ENCODE results near the gene EHD4.

EHD4 gene

DNA sequence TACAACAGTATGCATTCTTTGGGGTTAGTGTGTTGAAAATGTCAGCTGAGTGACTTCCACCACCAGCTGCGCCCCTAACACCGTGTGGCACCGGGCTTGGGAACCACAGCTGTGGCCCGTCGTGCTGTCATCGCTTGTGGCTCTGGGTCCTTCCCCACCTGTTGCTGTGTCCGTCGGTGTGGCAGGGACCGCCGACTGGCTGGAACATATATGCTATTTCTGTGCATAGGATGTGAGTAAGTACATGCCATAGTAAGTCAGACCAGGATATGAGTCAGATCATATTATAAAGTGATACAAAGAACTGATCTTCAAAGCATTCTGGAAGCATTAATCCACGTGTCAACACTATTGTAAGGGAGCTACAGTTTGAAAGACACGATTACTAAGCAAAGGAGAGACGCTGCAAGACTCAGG is 31.9 kb downstream of the EHD4 start:
- H3K27ac ChIP-seq (ENCODE audit: low read length): no peak overlapping the region
- H3K4me1 ChIP-seq (ENCODE audit: insufficient read depth, low read length): peaks cover 3% of the 10 kb centered on the region
- H2AFZ ChIP-seq (ENCODE audit: low read depth, low read length): no peak overlapping the region
- H3K27me3 ChIP-seq (ENCODE audit: insufficient read depth, low read length, poor library complexity): no peaks in the 10 kb centered on the region
- DNase-seq (no peak), ATAC-seq (ENCODE audit: insufficient read depth, low read depth) (no peak)
- no peaks in the 10 kb centered on the region for H3K79me2 ChIP-seq (ENCODE audit: insufficient read depth, low read length)
- no peak for TF ChIP-seq EZH2 (IDR thresholded peaks at IDR 0.05; ENCODE audit: borderline replicate concordance, low read depth, low read length, severe bottlenecking)
- TF ChIP-seq, protein P1, sequence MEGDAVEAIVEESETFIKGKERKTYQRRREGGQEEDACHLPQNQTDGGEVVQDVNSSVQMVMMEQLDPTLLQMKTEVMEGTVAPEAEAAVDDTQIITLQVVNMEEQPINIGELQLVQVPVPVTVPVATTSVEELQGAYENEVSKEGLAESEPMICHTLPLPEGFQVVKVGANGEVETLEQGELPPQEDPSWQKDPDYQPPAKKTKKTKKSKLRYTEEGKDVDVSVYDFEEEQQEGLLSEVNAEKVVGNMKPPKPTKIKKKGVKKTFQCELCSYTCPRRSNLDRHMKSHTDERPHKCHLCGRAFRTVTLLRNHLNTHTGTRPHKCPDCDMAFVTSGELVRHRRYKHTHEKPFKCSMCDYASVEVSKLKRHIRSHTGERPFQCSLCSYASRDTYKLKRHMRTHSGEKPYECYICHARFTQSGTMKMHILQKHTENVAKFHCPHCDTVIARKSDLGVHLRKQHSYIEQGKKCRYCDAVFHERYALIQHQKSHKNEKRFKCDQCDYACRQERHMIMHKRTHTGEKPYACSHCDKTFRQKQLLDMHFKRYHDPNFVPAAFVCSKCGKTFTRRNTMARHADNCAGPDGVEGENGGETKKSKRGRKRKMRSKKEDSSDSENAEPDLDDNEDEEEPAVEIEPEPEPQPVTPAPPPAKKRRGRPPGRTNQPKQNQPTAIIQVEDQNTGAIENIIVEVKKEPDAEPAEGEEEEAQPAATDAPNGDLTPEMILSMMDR (IDR thresholded peaks at IDR 0.05; ENCODE audit: borderline replicate concordance, extremely low read depth, low read length, poor library complexity, severe bottlenecking): no peak
- H3K36me3 ChIP-seq (ENCODE audit: insufficient read depth, low read length): no peaks in the 10 kb centered on the region
- H3K4me3 ChIP-seq (ENCODE audit: low read depth in 1 of 2, low read length in 2 of 2): no peak overlapping the region
- no peak overlapping the region for H3K4me2 ChIP-seq (ENCODE audit: insufficient read depth, low read length)
- H3K9me3 ChIP-seq (ENCODE audit: insufficient read depth, low read length, severe bottlenecking): no peaks in the 10 kb centered on the region
- no peak overlapping the region for H3K9ac ChIP-seq (ENCODE audit: low read depth, low read length)
- H4K20me1 ChIP-seq (ENCODE audit: insufficient read depth, low read length): no peaks in the 10 kb centered on the region

DNA sequence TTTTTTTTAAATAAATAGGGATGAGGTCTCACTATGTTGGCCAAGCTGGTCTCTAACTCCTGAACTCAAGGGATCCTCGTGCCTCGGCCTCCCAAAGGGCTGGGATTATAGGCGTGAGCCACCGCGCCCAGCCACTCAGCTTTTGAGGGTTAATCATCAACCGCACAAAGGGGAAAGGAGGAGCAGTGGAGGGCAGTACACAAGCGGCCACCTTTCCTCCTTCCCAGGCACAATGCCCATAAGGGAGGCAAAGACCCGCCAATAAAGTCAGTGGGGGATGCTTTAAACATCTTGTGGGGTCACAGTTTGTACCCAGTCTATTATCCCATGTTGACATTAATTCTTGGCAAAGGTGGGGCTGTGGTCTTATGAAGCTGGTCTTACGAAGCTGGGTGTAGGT is 32.4 kb downstream of the EHD4 start:
- no peaks in the 10 kb centered on the region for H3K36me3 ChIP-seq (ENCODE audit: insufficient read depth, low read length)
- H3K4me2 ChIP-seq (ENCODE audit: insufficient read depth, low read length): no peak overlapping the region
- TF ChIP-seq EZH2 (IDR thresholded peaks at IDR 0.05; ENCODE audit: borderline replicate concordance, low read depth, low read length, severe bottlenecking): no peak
- TF ChIP-seq, protein P1 (IDR thresholded peaks at IDR 0.05; ENCODE audit: borderline replicate concordance, extremely low read depth, low read length, poor library complexity, severe bottlenecking): no peak
- ATAC-seq (ENCODE audit: insufficient read depth, low read depth) (no peak), DNase-seq (no peak)
- no peak overlapping the region for H3K27ac ChIP-seq (ENCODE audit: low read length)
- H3K27me3 ChIP-seq (ENCODE audit: insufficient read depth, low read length, poor library complexity): no peaks in the 10 kb centered on the region
- H2AFZ ChIP-seq (ENCODE audit: low read depth, low read length): no peak overlapping the region
- no peaks in the 10 kb centered on the region for H3K79me2 ChIP-seq (ENCODE audit: insufficient read depth, low read length)
- H3K9ac ChIP-seq (ENCODE audit: low read depth, low read length): no peak overlapping the region
- peaks cover 8% of the 10 kb centered on the region for H3K4me1 ChIP-seq (ENCODE audit: insufficient read depth, low read length)
- H3K4me3 ChIP-seq (ENCODE audit: low read depth in 1 of 2, low read length in 2 of 2): no peak overlapping the region
- H3K9me3 ChIP-seq (ENCODE audit: insufficient read depth, low read length, severe bottlenecking): no peaks in the 10 kb centered on the region
- no peaks in the 10 kb centered on the region for H4K20me1 ChIP-seq (ENCODE audit: insufficient read depth, low read length)

DNA sequence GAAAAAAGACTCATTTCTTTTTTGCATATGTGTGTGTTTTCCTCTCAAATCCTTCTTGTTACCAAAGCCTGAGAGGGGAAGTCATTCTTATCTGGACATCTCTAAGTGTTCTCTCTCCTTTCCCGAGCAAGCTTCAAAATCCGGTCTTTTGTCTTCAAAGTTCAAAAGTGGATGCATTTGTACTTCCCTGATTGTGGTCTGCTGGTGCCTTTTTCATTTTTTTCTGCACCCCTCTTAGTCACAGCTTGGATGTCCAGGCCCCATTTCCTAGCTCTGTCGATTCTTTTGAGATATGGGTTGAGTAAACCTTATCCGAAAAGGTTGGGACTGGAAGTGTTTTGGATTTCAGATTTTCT is 34.8 kb downstream of the EHD4 start:
- no peak overlapping the region for H3K27ac ChIP-seq (ENCODE audit: low read length)
- no peak overlapping the region for H2AFZ ChIP-seq (ENCODE audit: low read depth, low read length)
- DNase-seq (no peak), ATAC-seq (ENCODE audit: insufficient read depth, low read depth) (no peak)
- no peaks in the 10 kb centered on the region for H3K9me3 ChIP-seq (ENCODE audit: insufficient read depth, low read length, severe bottlenecking)
- no peaks in the 10 kb centered on the region for H3K79me2 ChIP-seq (ENCODE audit: insufficient read depth, low read length)
- H3K4me2 ChIP-seq (ENCODE audit: insufficient read depth, low read length): no peak overlapping the region
- H3K9ac ChIP-seq (ENCODE audit: low read depth, low read length): no peak overlapping the region
- no peak overlapping the region for H3K4me3 ChIP-seq (ENCODE audit: low read depth in 1 of 2, low read length in 2 of 2)
- H3K4me1 ChIP-seq (ENCODE audit: insufficient read depth, low read length): peaks cover 20% of the 10 kb centered on the region
- no peak for TF ChIP-seq EZH2 (IDR thresholded peaks at IDR 0.05; ENCODE audit: borderline replicate concordance, low read depth, low read length, severe bottlenecking)
- TF ChIP-seq, protein P1 (IDR thresholded peaks at IDR 0.05; ENCODE audit: borderline replicate concordance, extremely low read depth, low read length, poor library complexity, severe bottlenecking): no peak
- H3K27me3 ChIP-seq (ENCODE audit: insufficient read depth, low read length, poor library complexity): no peaks in the 10 kb centered on the region
- no peaks in the 10 kb centered on the region for H4K20me1 ChIP-seq (ENCODE audit: insufficient read depth, low read length)
- H3K36me3 ChIP-seq (ENCODE audit: insufficient read depth, low read length): no peaks in the 10 kb centered on the region

All from DND-41 (cell line).